Non-pigmented ciliary epithelial cell (primary cell): ENCODE results near the gene OR10H4.
"Not testable (repeated sequence)": the region's sequence is repeated elsewhere in the genome, so short reads cannot be mapped to it uniquely, and the experiment has no call there.

Source experiments
- DNase-seq: peaks from one replicate; pipeline ENCODE4 v3.0.0-alpha.2; 2010; ENCODE audit warnings: low read depth

OR10H4 gene

DNA sequence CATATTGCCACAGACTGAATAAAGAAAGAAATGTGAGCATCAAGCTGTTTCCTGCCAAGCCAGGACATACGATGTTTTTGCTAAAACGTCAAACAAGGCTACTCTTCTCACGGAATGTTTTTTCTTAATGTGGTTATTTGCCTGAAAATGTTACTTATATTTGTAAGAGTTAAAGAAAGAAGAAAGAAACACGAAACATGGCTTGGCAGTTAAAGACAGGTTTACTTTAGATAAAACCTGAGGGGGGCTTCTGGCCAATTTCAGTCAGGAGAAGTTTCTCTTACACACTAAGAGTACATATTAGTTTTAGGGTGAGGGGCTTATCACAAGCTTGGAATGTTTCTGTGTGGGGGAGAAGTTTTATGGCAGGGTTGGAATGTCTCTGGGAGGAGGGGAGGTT lies 4.4 kb upstream of the OR10H4 start:
- DNase-seq = no peak

DNA sequence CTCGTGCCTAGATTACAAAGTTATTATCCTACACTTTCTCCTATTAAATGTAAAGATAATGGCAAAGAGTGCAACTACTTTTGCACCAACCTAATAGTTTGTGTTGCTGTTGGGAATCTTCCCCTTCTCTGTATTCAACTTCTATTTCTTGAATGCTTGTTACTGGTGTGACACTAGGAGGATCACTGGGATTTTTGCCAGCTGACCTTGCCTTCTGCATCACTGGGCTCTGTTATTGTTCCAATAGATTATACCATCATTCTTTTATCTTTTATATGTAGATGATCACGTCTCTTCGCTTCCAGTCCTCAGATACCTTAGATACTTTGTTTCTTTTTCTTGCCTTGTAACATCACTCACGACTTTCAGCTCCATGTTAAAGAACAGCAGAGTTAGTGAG lies 3.5 kb upstream of the OR10H4 start:
- no peak for DNase-seq

DNA sequence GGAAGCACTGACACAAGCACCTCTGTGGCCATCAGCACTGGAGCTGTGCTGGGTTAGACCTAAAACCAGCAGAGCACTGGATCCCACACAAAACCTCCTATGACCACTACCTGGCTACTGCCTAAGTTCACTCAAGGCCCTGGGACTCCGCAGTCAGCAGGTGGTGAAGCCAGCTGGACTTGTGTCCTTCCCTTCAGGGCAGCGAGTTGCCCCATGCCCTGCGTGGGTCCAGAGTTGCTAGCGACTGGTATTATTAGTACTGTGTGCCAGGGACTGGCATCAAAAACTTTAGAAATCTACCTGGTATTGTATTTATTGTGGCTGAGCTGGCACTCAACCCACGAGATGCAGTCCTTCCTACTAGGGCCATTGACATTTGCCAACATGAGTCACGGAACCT lies 6.0 kb downstream of the OR10H4 start:
- DNase-seq = no peak

DNA sequence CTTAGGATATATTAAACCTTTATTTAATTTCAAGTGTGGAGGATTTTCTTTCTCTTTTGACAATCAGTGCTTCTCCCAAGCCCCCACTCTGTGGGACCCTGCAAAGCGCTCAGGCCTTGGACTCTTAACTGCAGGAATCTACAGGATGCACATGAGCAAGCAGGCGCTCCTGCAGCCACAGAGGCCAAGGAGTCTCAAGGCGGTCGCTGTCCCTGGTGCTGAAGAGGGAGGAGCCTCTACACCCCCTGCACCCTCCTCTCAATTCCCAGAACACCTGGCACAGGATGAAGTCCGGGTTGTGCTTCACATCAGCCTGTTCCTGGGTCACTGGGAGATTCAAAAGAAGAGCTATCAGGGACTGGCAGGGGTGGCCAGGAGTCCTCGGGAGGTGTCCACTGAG lies 13.5 kb downstream of the OR10H4 start:
- DNase-seq = no peak

DNA sequence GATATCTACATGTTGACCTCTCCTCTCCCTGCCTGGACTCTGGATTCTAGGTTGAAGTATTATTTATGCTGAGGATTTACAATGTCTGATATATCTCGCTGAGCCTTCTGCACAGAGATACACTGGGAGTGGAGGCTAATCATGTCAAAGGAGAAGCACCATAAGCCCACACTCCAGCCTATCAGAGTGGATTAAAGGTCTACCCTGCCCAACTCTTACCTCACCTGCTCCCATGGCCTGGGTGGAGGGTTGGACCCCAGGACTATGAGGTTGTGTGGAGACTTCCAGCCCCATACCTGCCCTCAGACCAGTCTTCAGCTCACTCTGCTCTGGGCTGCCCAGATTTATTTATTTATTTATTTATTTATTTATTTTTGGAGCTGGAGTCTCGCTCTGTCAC lies 15.4 kb downstream of the OR10H4 start:
- DNase-seq = no peak

DNA sequence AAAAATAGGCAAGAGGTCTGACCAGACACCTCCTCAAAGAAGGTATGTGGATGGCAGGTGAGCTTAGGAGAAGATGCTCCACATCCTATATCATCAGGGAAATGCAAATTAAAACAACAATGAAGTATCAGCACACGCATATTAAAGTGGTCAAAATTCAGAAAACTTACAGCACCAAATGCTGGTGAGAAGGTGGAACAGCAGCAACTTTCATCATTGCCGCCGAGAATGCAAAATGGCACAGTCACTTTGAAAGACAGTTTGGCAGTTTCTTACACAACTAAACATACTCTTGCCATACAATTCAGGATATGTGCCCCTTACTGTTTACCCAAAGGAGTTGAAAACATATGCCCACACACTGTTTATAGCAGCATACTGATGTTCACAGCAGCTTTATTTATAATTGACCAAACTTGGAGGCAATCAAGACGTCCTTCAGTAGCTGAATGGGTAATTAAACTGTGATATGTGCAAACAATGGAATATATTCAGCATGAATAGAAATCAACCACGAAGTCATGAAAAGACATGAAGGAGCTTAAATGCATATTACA lies 22.5 kb downstream of the OR10H4 start:
- DNase-seq = no peak

DNA sequence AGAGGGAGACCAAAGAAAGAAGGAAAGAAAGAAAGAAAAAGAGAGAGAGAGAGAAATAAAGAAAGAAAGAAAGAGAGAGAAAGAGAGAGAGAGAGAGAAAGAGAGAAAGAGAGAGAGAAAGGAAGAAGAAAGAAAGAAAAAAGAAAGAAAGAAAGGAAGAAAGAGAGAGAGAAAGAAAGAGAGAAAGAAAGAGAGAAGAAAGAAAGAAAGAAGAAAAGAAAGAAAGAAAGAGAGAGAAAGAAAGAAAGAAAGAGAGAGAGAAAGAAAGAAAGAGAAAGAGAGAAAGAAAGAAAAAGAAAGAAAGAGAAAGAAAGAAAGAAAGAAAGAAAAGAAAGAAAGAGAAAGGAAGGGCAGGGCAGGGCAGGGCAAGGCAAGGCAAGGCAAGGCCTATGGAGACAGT lies 23.2 kb downstream of the OR10H4 start:
- not testable (repeated sequence) for DNase-seq

DNA sequence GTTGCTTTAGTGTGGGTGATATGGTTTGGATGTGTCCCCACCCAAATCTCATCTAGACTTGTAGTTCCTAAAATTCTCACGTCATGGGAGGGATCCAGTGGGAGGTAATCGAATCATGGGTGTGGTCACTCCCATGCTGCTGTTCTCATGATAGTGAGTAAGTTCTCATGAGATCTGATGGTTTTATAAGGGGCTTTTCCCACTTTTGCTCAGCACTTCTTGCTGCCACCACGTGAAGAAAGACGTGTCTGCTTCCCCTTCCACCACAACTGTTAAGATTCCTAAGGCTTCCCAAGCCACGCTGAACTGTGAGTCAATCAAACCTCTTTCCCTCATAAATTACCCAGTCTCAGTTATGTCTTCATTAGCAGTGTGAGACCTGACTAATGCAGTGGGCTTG lies 26.0 kb downstream of the OR10H4 start:
- DNase-seq = no peak

DNA sequence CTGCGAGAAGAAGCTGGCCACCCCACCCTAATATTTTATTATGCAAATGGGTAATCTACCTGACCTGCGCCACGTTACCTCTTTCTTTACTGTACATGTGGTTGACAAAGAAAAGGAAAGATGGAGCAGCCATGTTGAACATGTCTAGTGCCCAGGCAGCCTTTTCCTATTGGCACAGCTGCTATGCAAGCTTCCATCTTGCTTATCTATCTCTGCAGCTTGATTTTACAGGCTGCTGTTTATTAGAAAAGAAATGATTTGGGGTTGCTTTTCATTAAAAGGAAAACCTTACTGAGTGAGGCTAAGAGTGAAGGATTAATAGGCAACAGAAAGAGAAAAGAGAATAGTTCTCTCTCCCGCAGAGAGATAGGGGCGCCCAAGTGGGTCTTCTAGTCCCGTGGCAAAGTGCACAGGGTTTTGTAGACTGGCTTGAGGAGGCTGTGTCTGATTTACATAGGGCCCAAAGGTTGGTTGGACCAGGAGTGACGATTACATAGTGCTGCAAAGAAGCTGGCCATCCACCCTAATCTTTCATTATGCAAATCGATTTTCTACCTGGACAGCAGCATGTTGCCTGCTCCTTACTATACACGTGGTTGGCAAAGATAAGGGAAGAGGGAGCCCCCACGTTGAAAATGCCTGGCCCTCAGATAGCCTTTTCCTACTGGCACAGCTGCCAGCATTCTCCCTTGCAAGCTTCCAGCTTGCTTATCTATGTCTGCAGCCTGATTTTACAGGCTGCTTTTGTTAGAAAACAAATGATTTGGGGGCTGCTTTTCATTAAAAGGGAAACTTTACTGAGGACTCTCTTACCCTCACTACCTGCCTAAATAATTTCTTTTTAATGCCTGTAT lies 28.3 kb downstream of the OR10H4 start:
- no peak for DNase-seq

DNA sequence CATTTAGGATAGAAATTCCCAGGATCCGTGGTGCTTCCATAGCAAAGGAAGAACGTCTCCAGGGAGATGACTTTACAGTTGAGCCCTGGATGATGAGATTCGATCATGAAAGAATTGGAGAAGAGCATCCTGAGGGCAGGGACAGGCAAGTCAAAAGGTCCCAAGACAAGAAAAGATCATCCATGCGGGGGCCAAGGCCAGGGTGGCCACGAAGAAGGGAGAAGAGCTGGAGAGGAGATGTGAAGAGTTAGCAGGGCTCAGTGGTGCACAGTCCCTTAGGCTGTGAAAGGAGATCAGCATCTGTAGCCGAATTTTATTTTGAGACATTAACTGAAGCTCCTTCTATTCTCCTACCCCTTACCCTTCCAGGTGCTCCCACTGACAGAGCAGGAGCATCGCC lies 28.9 kb downstream of the OR10H4 start:
- DNase-seq = no peak

DNA sequence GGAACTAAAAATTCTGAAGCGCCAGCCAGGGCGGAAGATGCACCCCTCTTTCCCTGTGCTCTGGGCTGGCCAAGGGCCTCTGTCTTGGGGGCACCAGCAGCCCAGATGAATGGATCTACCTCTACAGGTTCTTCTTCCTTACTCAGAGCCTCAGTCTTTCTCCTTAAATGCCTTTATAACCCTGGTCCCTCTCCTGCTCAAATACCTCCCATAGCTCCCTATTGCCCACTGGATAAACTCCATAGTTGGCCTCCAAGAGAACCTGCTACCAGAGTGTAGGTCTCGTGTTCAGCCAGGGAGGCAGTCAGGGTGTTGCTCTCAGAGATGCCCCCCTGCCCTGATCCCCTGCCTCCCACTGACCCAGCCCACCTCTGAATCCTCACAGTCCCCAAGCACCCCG lies 30.5 kb downstream of the OR10H4 start:
- DNase-seq = no peak

DNA sequence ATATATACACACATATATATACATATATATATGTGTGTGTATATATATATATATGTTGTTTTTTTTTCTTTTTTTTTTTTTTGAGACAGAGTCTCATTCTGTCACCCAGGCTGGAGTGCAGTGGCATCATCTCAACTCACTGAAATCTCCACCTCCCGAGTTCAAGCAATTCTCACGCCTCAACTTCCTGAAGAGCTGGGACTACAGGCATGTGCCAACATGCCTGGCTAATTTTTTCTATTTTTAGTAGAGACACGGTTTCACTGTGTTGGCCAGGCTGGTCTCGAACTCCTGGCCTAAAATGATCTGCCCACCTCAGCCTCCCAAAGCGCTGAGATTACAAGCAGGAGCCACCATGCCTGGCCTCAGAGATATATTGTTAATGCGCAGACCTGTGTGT lies 37.0 kb downstream of the OR10H4 start:
- DNase-seq = not testable (repeated sequence)

DNA sequence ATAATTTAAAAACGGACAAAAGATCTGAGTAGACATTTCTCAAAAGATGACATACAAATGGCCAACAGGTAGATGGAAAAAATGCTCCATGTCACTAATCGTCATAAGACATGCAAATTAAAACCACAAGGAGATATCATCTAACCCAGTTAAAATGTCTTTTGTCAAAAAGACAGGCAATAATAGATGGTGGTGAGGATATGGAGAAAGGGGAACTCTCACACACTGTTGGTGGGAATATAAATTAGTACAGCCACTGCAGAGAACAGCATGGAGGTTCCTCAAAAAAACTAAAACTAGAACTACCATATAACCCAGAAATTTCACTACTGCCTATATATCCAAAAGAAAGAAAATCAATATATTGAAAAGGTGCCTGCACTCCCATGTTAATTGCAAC lies 37.9 kb downstream of the OR10H4 start:
- DNase-seq = no peak

DNA sequence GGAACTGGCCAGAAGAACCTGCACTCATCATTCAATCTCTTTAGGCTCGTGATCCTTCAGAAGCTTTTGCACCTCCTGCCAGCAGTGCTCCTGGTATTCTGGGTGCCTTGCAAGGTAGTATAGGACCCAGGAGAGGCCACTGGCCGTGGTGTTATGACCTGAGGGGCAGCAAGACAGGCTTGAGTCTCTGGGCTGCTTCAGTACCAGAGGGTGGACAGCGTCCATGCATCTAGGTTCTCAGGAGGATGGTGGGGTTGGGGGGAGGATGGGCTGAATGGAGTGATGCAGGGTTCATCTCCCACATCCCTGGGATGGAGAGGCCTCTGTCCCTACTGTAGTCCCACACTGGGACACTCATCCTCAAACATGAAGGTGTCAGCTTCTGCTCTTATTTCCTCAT lies 41.1 kb downstream of the OR10H4 start:
- no peak for DNase-seq

DNA sequence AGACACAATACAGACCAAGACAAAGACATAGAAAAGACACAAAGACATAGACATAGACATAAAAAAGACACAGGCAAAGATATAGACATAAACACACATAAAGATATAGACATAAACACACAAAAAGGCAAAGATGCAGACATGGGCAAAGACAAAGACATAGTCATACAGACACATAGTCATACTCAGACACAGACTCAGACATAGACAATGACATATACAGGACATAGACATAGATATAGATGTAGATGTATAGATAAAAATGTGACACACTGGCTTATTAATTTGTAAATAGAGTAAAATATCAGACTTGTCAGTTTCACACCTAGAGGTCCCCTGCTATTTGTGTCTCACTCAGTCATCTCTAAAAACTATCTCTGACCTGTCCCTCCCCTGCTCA lies 42.8 kb downstream of the OR10H4 start:
- DNase-seq = no peak

DNA sequence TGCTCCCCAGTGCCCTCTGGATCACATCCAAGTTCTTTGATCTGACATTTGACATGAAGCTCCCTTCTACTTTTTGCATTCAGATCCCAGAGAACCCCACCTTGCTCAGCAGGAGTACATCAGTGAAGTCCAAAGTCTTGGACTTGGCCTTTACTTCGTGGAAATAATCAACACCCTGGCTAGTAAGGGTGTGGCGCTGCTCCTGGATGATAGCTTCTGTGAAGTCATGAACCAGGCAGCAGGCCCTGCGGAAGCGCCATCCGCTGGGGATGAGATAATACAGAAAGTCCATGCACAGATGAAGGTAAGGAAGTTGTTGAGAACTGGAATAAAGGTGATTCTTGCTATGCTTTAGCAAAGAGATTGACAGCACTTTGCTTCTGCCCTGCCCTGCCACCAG lies 43.2 kb downstream of the OR10H4 start:
- DNase-seq = no peak

DNA sequence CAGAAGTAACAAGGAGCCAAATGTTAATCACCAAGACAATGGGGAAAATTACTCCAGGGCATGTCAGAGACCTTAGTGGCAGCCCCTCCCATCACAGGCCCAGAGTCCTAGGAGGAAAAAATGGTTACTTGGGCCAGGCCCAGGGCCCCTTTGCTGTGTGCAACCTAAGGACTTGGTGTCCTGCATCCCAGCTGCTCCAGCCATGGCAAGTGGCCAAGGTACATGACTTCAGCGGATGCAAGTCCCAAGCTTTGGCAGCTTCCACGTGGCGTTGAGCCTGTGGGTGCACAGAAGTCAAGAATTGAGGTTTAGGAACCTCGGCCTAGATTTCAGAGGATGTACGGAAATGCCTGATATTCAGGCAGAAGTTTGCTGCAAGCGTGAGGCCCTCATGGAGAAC lies 46.7 kb downstream of the OR10H4 start:
- no peak for DNase-seq

DNA sequence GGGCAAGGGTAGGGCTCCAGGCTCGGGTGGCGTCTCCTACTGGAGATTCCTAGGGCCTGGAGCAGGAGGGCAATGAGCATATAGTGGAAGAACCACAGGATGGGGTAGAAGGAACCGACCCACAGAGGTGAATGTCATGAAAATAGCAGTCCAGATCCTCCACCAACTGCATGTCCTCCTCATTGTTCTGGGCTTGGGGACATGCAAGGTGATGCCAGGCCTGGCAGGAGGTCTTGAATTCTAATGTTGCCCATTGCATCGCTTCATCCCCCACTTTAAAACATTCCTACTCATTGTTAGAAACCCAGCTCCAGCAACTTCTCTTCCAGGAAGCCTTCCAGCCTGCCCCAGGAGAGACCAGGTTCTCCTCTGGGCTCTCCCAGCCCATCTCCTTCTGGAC lies 49.4 kb downstream of the OR10H4 start:
- no peak for DNase-seq
